Sigmoid colon (tissue), 7 donors: ENCODE data around the gene CARMIL3. TPM values are rescaled to one million over a fixed set of nuclear protein-coding genes. Genes with fewer than 3 reads are reported as not detected.

Experiments used
- DNase-seq: peaks from one replicate; pipeline ENCODE4 v3.0.0-alpha.2; 2019
- H3K27ac ChIP-seq, 4 donors: fragments of 200-600 bp; sonication (generic); one replicate each; pipeline ENCODE4 v1.5.1; 2016 to 2019; ENCODE audit warnings: mild to moderate bottlenecking in 1 of 4
- H3K27me3 ChIP-seq, 3 donors: fragments of 200-600 bp; sonication (generic); one replicate each; pipeline ENCODE4 v1.5.1; 2019; ENCODE audit warnings: mild to moderate bottlenecking in 1 of 3
- H3K36me3 ChIP-seq, 4 donors: fragments of 200-600 bp; sonication (generic); one replicate each; pipeline ENCODE4 v1.5.1; 2016 to 2019
- H3K4me1 ChIP-seq, 4 donors: fragments of 200-600 bp; sonication (generic); one replicate each; pipeline ENCODE4 v1.5.1; 2017 to 2019
- H3K4me3 ChIP-seq, 4 donors: fragments of 200-600 bp; sonication (generic); one replicate each; pipeline ENCODE4 v1.5.1; 2017 to 2019; ENCODE audit warnings: mild to moderate bottlenecking in 2 of 4, moderate library complexity in 1 of 4
- H3K9me3 ChIP-seq, 4 donors: fragments of 200-600 bp in 3 of 4; sonication (generic) in 3 of 4; one replicate each; pipeline versions ENCODE4 v1.5.1 to v1.6.1; 2013 to 2019
- EP300 ChIP-seq, 4 donors: sonication (generic); formaldehyde crosslinking; IDR thresholded peaks; one replicate each; pipeline ENCODE4 v1.6.1; 2017; ENCODE audit warnings: antibody characterized with exemption in 4 of 4
- POLR2A ChIP-seq, 2 donors: fragments of 450-650 bp; IDR thresholded peaks; one replicate each; pipeline ENCODE4 v1.6.1; 2016; ENCODE audit warnings: antibody characterized with exemption in 2 of 2, mild to moderate bottlenecking in 2 of 2, moderate library complexity in 2 of 2
- POLR2AphosphoS5 ChIP-seq, 4 donors: sonication (generic); formaldehyde crosslinking; IDR thresholded peaks; one replicate each; pipeline ENCODE4 v1.6.1; 2017; ENCODE audit warnings: antibody characterized with exemption in 4 of 4
- WGBS, 2 donors: extraction: QIAGEN DNeasy Blood & Tissue Kit; methylation state at CpG; one replicate each; pipeline ENCODE4 v1.1.7; 2013; 5-methylcytosine and 5-hydroxymethylcytosine counted together
- intact Hi-C: fragments of 100-400 bp; cut with DNase I; formaldehyde crosslinking; loops from one replicate; pipeline ENCODE4 v1.15.1; 2023
- polyA plus RNA-seq, 3 donors: library from polyadenylated mRNA; stranded (reverse); fragments of 200-250 nt; gene quantifications; one replicate each; pipeline ENCODE4 v1.2.3, GENCODE V29; 2013
- total RNA-seq, 4 donors: library from RNA; depleted of rRNA; stranded (reverse); fragments of >200 nt; gene quantifications; one replicate each; pipeline ENCODE4 v1.1.0, GENCODE V29; 2016
- TF ChIP-seq, protein P1 (sequence below), 4 experiments: fragments of 450-650 bp in 3 of 4; fragments of 200-600 bp in 1 of 4; IDR thresholded peaks; one replicate each; pipeline ENCODE4 v1.5.1; 2016 to 2019; ENCODE audit warnings: antibody characterized with exemption in 4 of 4, mild to moderate bottlenecking in 3 of 4, moderate library complexity in 2 of 4
- donor health status: healthy with polysubstance abuse.
- donor health status: Bipolar disorder and iron deficiency.
- donor health status: healthy.

The CARMIL3 gene
- total and polyA plus RNA-seq, 7 donors = under 0.01 to 3.3 (median 0.23) TPM

DNA sequence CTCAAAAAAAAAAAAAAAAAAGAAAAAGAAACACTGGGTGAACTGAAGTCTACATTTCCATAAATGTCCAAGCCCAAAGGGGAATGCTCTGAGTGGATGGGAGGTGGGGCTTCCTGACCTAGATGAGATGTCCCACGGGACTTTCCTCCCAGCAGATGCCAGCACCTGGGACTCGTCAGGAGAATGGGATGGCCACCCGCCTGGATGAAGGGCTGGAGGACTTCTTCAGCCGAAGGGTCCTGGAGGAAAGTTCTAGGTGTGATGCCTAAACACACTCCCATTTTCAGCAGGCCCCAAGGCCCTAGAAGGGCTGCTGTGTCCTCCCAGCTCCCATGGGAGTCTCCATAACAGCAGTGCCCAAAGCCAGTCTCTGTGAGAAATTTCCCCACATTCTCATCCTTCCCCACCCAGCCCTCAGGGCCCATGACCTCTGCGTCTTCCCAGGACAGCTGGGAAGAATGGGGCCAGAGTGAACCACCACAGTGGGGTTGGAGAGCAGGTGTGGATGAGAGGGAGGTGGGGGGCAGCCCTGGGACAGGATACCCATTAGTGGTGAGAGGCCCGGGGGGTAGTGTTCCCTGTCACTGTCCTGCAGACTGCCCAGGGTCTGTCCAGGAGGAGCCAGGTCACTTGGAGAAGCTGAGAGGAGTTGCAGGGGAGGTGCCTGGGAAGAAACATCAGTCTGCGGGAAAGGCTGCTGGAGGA, 12.4 kb downstream of the CARMIL3 start:
- Histone ChIP-seq H3K36me3 (no peaks in the 10 kb centered on the region), H3K4me3 (no peak overlapping the region), H3K27me3 (no peaks in the 10 kb centered on the region), H3K27ac (no peak overlapping the region), H3K4me1 (no peaks in the 10 kb centered on the region), H3K9me3 (no peaks in the 10 kb centered on the region)
- intact Hi-C loops = no loop called here
- DNase-seq = no peak
- TF ChIP-seq, protein P1, sequence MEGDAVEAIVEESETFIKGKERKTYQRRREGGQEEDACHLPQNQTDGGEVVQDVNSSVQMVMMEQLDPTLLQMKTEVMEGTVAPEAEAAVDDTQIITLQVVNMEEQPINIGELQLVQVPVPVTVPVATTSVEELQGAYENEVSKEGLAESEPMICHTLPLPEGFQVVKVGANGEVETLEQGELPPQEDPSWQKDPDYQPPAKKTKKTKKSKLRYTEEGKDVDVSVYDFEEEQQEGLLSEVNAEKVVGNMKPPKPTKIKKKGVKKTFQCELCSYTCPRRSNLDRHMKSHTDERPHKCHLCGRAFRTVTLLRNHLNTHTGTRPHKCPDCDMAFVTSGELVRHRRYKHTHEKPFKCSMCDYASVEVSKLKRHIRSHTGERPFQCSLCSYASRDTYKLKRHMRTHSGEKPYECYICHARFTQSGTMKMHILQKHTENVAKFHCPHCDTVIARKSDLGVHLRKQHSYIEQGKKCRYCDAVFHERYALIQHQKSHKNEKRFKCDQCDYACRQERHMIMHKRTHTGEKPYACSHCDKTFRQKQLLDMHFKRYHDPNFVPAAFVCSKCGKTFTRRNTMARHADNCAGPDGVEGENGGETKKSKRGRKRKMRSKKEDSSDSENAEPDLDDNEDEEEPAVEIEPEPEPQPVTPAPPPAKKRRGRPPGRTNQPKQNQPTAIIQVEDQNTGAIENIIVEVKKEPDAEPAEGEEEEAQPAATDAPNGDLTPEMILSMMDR (IDR thresholded peaks at IDR 0.05) = no peak
- WGBS, 2 donors = 85 to 87% methylated on average over 7 of the region's 7 CpGs

DNA sequence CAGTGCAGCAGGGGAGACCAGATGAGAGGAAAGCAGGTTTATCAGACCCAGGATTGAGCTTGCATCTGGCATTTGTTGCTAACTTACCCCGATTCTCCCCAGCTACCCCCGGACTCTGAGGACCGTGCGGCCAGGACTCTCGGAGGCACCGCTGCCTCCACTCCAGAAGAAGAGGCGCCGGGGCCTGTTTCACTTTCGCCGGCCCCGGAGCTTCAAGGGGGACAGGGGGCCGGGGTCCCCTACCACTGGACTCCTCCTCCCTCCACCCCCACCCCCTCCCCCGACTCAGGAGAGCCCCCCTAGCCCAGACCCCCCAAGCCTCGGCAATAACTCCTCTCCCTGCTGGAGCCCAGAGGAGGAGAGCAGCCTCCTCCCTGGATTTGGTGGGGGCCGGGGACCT, 13.0 kb downstream of the CARMIL3 start:
- intact Hi-C loops = no loop called here
- no peaks in the 10 kb centered on the region for H3K4me1 ChIP-seq
- no peaks in the 10 kb centered on the region for H3K36me3 ChIP-seq
- no peak for DNase-seq
- WGBS, 2 donors = 91 to 93% methylated on average over 15 of the region's 15 CpGs
- TF ChIP-seq POLR2A (IDR thresholded peaks at IDR 0.05) = no peak
- TF ChIP-seq, protein P1 (IDR thresholded peaks at IDR 0.05) = no peak
- TF ChIP-seq POLR2AphosphoS5 (IDR thresholded peaks at IDR 0.05) = no peak
- TF ChIP-seq EP300 (IDR thresholded peaks at IDR 0.05) = no peak
- no peaks in the 10 kb centered on the region for H3K9me3 ChIP-seq
- H3K4me3 ChIP-seq = no peak overlapping the region
- no peaks in the 10 kb centered on the region for H3K27me3 ChIP-seq
- H3K27ac ChIP-seq = no peak overlapping the region

DNA sequence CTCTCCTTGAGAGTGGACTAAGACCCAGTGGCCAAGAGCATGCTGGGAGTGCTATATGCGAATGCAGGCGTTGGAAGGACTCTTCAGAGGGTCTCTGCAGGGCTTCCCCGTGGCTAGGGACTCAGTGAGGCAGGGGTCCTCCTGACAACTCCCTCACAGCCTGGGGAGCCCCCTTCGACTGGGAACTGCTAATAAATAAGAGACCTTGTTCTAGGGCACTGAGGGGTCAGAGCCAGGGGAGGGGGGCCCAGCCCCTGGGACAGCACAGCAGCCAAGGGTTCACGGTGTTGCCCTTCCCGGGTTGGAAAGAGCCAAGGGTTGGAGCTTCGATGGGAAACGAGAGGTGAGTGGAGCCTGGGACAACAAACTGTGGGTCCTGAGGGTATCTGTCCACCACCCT, 13.6 kb downstream of the CARMIL3 start:
- no peak for DNase-seq
- no peaks in the 10 kb centered on the region for H3K36me3 ChIP-seq
- H3K27me3 ChIP-seq = no peaks in the 10 kb centered on the region
- no peaks in the 10 kb centered on the region for H3K4me1 ChIP-seq
- TF ChIP-seq POLR2A (IDR thresholded peaks at IDR 0.05) = no peak
- no peak for TF ChIP-seq EP300 (IDR thresholded peaks at IDR 0.05)
- TF ChIP-seq, protein P1 (IDR thresholded peaks at IDR 0.05) = no peak
- no peak for TF ChIP-seq POLR2AphosphoS5 (IDR thresholded peaks at IDR 0.05)
- WGBS, 2 donors = 83 to 87% methylated on average over 8 of the region's 8 CpGs
- H3K27ac ChIP-seq = no peak overlapping the region
- intact Hi-C loops = no loop called here
- no peak overlapping the region for H3K4me3 ChIP-seq
- no peaks in the 10 kb centered on the region for H3K9me3 ChIP-seq

DNA sequence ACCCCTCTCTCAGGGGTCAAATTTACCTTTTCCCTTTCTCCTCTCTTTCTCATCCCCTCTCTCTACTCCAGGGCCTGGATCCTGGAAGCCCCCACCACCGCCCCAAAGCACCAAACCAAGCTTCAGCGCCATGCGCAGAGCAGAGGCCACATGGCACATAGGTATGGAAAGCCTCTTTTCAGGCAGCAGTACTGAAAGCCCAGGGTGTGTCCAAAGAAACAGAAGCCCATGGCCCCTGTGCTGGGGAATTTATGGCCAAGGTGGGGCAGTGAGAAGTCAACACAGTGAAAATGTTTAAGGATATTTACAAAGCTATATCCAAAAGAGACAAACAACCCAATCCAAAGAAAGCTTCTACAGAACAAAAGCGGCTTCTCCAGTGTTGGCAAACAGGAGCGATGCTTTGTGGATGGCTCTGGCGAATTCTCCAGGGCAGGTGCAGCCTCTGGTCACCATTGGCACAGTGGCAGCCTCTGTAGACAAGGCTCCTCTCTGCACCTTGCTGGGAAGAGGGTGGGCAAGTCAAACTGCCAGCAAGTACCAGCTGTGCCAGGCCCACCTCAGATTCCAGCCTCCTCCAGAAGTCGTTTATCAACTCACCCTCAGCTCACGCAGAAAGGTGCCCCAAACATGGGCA, 14.8 kb downstream of the CARMIL3 start:
- H3K36me3 ChIP-seq = no peaks in the 10 kb centered on the region
- no peak overlapping the region for H3K27ac ChIP-seq
- intact Hi-C loops = no loop called here
- H3K4me1 ChIP-seq = peaks cover 0 to 6% (median 5%) of the 10 kb centered on the region in 4 donors
- TF ChIP-seq POLR2AphosphoS5 (IDR thresholded peaks at IDR 0.05) = no peak
- TF ChIP-seq POLR2A (IDR thresholded peaks at IDR 0.05) = no peak
- TF ChIP-seq, protein P1 (IDR thresholded peaks at IDR 0.05) = no peak
- no peak for TF ChIP-seq EP300 (IDR thresholded peaks at IDR 0.05)
- peak; percentile 44 for DNase-seq
- 23 to 72% methylated on average over 8 of the region's 8 CpGs for WGBS, 2 donors
- H3K9me3 ChIP-seq = no peaks in the 10 kb centered on the region
- no peaks in the 10 kb centered on the region for H3K27me3 ChIP-seq
- no peak overlapping the region for H3K4me3 ChIP-seq
